Keratinocyte (primary cell): ENCODE measurements around the gene IFNAR1. TPM values are rescaled to one million over a fixed set of nuclear protein-coding genes. Genes with fewer than 3 reads are reported as not detected.

Experiments used
- DNase-seq: peaks from one replicate; pipeline ENCODE4 v3.0.0-alpha.2; 2011; ENCODE audit warnings: low read depth, missing footprints, low spot score
- FAIRE-seq: peaks from 2 replicates; lab custom pipeline; 2011; peaks lifted over from hg19 to GRCh38; lab: Jason Lieb, UNC
- H2AFZ ChIP-seq: 2 replicates; pipeline ENCODE4 v1.6.0; 2012; ENCODE audit warnings: low read length, control low read depth, inconsistent platforms; ENCODE audit not compliant: control insufficient read depth
- H3K27ac ChIP-seq: 2 replicates; pipeline ENCODE4 v1.5.1; 2011; ENCODE audit warnings: low read length; ENCODE audit not compliant: control insufficient read depth, insufficient read depth
- H3K27me3 ChIP-seq: 3 replicates; pipeline ENCODE4 v1.6.0; 2011; ENCODE audit warnings: low read length; ENCODE audit not compliant: control insufficient read depth, insufficient read depth; ENCODE audit errors: extremely low read depth
- H3K36me3 ChIP-seq, 2 experiments: 2 replicates in 1 of 2; 3 replicates in 1 of 2; pipeline ENCODE4 v1.5.1; 2011; ENCODE audit warnings: low read length in 2 of 2, mild to moderate bottlenecking in 1 of 2; ENCODE audit not compliant: control insufficient read depth in 2 of 2, insufficient read depth in 2 of 2; ENCODE audit errors: extremely low read depth in 1 of 2
- H3K4me1 ChIP-seq: 3 replicates; pipeline ENCODE4 v1.5.1; 2011; ENCODE audit warnings: low read length; ENCODE audit not compliant: control insufficient read depth, insufficient read depth; ENCODE audit errors: extremely low read depth
- H3K4me2 ChIP-seq: 3 replicates; pipeline ENCODE4 v1.6.0; 2011; ENCODE audit warnings: low read depth, low read length; ENCODE audit not compliant: control insufficient read depth, insufficient read depth; ENCODE audit errors: extremely low read depth
- H3K4me3 ChIP-seq, 3 experiments: fragments of 200-600 bp in 1 of 3; sonication (generic) in 1 of 3; 2 replicates in 2 of 3; 3 replicates in 1 of 3; pipeline ENCODE4 v1.5.1; 2011 to 2016; ENCODE audit warnings: low read length in 3 of 3, mild to moderate bottlenecking in 3 of 3, control low read depth in 2 of 3, inconsistent platforms in 1 of 3, low read depth in 1 of 3, mixed read lengths in 1 of 3, mixed run types in 1 of 3, moderate library complexity in 1 of 3; ENCODE audit not compliant: control insufficient read depth in 2 of 3, insufficient read depth in 2 of 3; ENCODE audit errors: extremely low read depth in 1 of 3
- H3K79me2 ChIP-seq: 2 replicates; pipeline ENCODE4 v1.6.0; 2012; ENCODE audit warnings: low read length; ENCODE audit not compliant: control insufficient read depth, insufficient read depth
- H3K9ac ChIP-seq: 3 replicates; pipeline ENCODE4 v1.6.0; 2011; ENCODE audit warnings: low read length; ENCODE audit not compliant: control insufficient read depth, insufficient read depth; ENCODE audit errors: extremely low read depth
- H3K9me1 ChIP-seq: 3 replicates; pipeline ENCODE4 v1.6.0; 2011; ENCODE audit warnings: low read length; ENCODE audit not compliant: control insufficient read depth, insufficient read depth; ENCODE audit errors: extremely low read depth
- H3K9me3 ChIP-seq: 2 replicates; pipeline ENCODE4 v1.5.1; 2012; ENCODE audit warnings: low read depth, low read length; ENCODE audit not compliant: control insufficient read depth
- H4K20me1 ChIP-seq: 3 replicates; pipeline ENCODE4 v1.6.0; 2011; ENCODE audit warnings: low read length; ENCODE audit not compliant: control insufficient read depth, insufficient read depth; ENCODE audit errors: extremely low read depth
- EZH2 ChIP-seq: IDR thresholded peaks from one replicate; pipeline ENCODE4 v1.6.1; 2012; ENCODE audit warnings: inconsistent platforms, mild to moderate bottlenecking, low read length, moderate library complexity
- dilution Hi-C: fragments of 300-500 bp; cut with MboI; formaldehyde crosslinking; loops from one replicate; pipeline ENCODE4 v1.7.0; 2020; ENCODE audit warnings: low sequenced_read_pairs; ENCODE audit not compliant: extremely low pct_ligation_motif_present
- polyA plus RNA-seq, 5 experiments: library from polyadenylated mRNA; depleted of rRNA in 3 of 5; stranded (reverse) in 3 of 5; stranded (forward) in 1 of 5; unstranded in 1 of 5; fragments of >200 nt; gene quantifications; 1 replicate in 1 of 5; 2 replicates in 3 of 5; 3 replicates in 1 of 5; pipeline versions ENCODE4 v1.2.1 to v1.2.3, GENCODE V29; 2011 to 2012; ENCODE audit warnings: missing spikeins in 2 of 5, low read depth in 1 of 5, low replicate concordance in 1 of 5
- TF ChIP-seq, protein P1 (sequence below), 3 experiments: IDR thresholded peaks in 1 of 3; conservative IDR thresholded peaks in 1 of 3; optimal IDR thresholded peaks in 1 of 3; 2 replicates in 2 of 3; 3 replicates in 1 of 3; pipeline versions ENCODE3 to v1.5.1; 2011; ENCODE audit warnings: low read length in 3 of 3, mild to moderate bottlenecking in 3 of 3, moderate library complexity in 2 of 3, control low read depth in 1 of 3, inconsistent platforms in 1 of 3; ENCODE audit not compliant: insufficient read depth in 2 of 3; ENCODE audit errors: extremely low read depth in 1 of 3

Gene IFNAR1
- polyA plus RNA-seq, 1 donor (not counting 4 experiments of a cell fraction or from before 2014, with no cell fraction given): 12.6 TPM

- H3K27me3 ChIP-seq: no peaks in the 10 kb centered on the region
- H3K4me1 ChIP-seq: no peaks in the 10 kb centered on the region
Measured at GRCh38 chr21:33339918-33340317, 15.1 kb downstream of the IFNAR1 start.

GRCh38 chr21:33345751-33346238, 21.0 kb downstream of the IFNAR1 start:
- TF ChIP-seq, protein P1, sequence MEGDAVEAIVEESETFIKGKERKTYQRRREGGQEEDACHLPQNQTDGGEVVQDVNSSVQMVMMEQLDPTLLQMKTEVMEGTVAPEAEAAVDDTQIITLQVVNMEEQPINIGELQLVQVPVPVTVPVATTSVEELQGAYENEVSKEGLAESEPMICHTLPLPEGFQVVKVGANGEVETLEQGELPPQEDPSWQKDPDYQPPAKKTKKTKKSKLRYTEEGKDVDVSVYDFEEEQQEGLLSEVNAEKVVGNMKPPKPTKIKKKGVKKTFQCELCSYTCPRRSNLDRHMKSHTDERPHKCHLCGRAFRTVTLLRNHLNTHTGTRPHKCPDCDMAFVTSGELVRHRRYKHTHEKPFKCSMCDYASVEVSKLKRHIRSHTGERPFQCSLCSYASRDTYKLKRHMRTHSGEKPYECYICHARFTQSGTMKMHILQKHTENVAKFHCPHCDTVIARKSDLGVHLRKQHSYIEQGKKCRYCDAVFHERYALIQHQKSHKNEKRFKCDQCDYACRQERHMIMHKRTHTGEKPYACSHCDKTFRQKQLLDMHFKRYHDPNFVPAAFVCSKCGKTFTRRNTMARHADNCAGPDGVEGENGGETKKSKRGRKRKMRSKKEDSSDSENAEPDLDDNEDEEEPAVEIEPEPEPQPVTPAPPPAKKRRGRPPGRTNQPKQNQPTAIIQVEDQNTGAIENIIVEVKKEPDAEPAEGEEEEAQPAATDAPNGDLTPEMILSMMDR (optimal IDR thresholded peaks at IDR 0.05 in 1 of 3, IDR thresholded peaks at IDR 0.05 in 1 of 3, conservative IDR thresholded peaks at IDR 0.05 in 1 of 3; ENCODE audit: extremely low read depth in 1 of 3, insufficient read depth in 2 of 3, low read length in 3 of 3): no peak
- TF ChIP-seq EZH2: no peak
- no peak overlapping the region for H3K9ac ChIP-seq
- H3K9me3 ChIP-seq: no peaks in the 10 kb centered on the region
- H3K36me3 ChIP-seq: peaks cover 9 to 15% of the 10 kb centered on the region in 2 experiments
- H3K79me2 ChIP-seq: no peaks in the 10 kb centered on the region
- FAIRE-seq (no peak), DNase-seq (no peak)
- no peaks in the 10 kb centered on the region for H3K4me1 ChIP-seq
- H3K27ac ChIP-seq: no peak overlapping the region
- H3K27me3 ChIP-seq: no peaks in the 10 kb centered on the region
- H4K20me1 ChIP-seq: no peaks in the 10 kb centered on the region
- dilution Hi-C loops: no loop called here
- H3K4me3 ChIP-seq: no peak overlapping the region
- no peak overlapping the region for H2AFZ ChIP-seq
- H3K9me1 ChIP-seq: no peaks in the 10 kb centered on the region
- no peak overlapping the region for H3K4me2 ChIP-seq

More at GRCh38 chr21:33339918-33340317, 15.1 kb downstream of the IFNAR1 start:
- Histone ChIP-seq H2AFZ (no peak overlapping the region), H3K4me3 (no peak overlapping the region), H3K4me2 (no peak overlapping the region), H4K20me1 (no peaks in the 10 kb centered on the region), H3K9me3 (no peaks in the 10 kb centered on the region), H3K9ac (no peak overlapping the region), H3K9me1 (no peaks in the 10 kb centered on the region), H3K79me2 (no peaks in the 10 kb centered on the region), H3K36me3 (peaks cover 3 to 10% of the 10 kb centered on the region in 2 experiments), H3K27ac (no peak overlapping the region)
- FAIRE-seq (no peak), DNase-seq (no peak)
- TF ChIP-seq, protein P1 (optimal IDR thresholded peaks at IDR 0.05 in 1 of 3, IDR thresholded peaks at IDR 0.05 in 1 of 3, conservative IDR thresholded peaks at IDR 0.05 in 1 of 3; ENCODE audit: extremely low read depth in 1 of 3, insufficient read depth in 2 of 3, low read length in 3 of 3): no peak
- TF ChIP-seq EZH2: no peak
- dilution Hi-C loops: no loop called here
